ENCODE measurements around the gene LRRC71. TPM values are rescaled to one million over a fixed set of nuclear protein-coding genes. Genes with fewer than 3 reads are reported as not detected.

The LRRC71 gene
- total and polyA plus RNA-seq, 2 of the 13 experiments (the other 11 are each of a cell fraction or from before 2014, with no cell fraction given) = not detected

DNA sequence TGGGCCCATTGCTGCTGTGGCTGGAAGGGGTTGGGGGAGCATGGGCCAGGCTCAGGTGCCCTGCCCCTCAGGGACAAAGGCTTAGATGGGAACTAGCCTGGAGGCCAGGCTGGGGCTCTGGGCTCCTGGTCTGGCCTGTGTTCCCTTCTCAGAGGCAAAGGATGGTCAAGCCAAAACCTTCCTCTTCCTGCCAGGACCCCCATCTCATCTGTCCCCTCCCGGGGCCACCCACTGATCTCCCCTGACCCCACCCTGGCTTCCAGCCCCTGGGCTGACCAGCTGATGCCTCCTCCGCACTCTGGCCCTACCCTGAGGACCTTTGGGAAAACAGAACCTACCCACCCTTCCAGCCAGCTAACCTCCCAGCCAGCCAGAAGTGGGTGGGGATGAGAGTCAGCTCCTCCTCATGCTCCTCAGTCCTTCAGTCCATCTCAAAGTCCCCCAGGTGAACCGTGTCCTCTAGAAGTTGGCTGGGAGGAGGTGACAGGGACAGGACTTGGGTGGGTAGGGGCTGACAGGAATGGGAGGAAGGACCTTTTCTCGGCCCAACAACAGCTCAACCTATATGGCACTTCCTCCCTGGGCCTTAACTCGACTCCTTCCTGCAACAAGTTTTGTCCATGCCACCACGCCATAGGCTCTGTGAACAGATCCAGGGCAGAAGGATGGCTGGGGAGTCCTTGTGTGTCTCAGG lies 19.4 kb upstream of the LRRC71 start:
- H3K79me2 ChIP-seq (ENCODE audit: insufficient read depth, low read length) = no peaks in the 10 kb centered on the region
- no peak overlapping the region for H3K9ac ChIP-seq (ENCODE audit: insufficient read depth, low read depth, low read length)
- CTCF ChIA-PET (ENCODE audit: low intra/inter-chr PET ratio, low total read pairs) = interaction anchor here (1.0 kb wide), 1 partner anchor 9 kb away, joined by 3 read pairs; no protein-coding TSS in a partner anchor
- in situ Hi-C loops (cut with HindIII; ENCODE audit: extremely low pct_ligation_motif_present, low pct_unique_long_range_greater_than_20kb) (no loop called here), intact Hi-C loops (cut with micrococcal nuclease; ENCODE audit: unreplicated experiment) (no loop called here)
- no peak overlapping the region for H3K4me2 ChIP-seq (ENCODE audit: low read depth, low read length)
- FAIRE-seq (no peak), DNase-seq (ENCODE audit: low spot score) (no peak), ATAC-seq (no peak)
- peaks cover 7 to 88% of the 10 kb centered on the region in 2 experiments for H3K27me3 ChIP-seq (ENCODE audit: control insufficient read depth in 1 of 2, insufficient read depth in 2 of 2, low read length in 2 of 2)
- H3K36me3 ChIP-seq (replicated peaks in 1 of 2; ENCODE audit: control insufficient read depth in 1 of 2, insufficient read depth in 2 of 2, low read length in 2 of 2) = no peaks in the 10 kb centered on the region
- no peak overlapping the region for H3K27ac ChIP-seq (ENCODE audit: extremely low read length, insufficient read depth, low read length)
- H3K9me3 ChIP-seq (ENCODE audit: low read length) = no peaks in the 10 kb centered on the region
- POLR2A ChIA-PET = no interaction called here
- no peaks in the 10 kb centered on the region for H4K20me1 ChIP-seq (ENCODE audit: insufficient read depth, low read length)
- no peak overlapping the region for H3K4me3 ChIP-seq (replicated peaks in 1 of 3; ENCODE audit: insufficient read depth in 1 of 3, low read depth in 2 of 3, low read length in 3 of 3)
- TF ChIP-seq HNF1A (IDR thresholded peaks at IDR 0.05; ENCODE audit: low read depth) (no peak), HNF1A (CRISPR knock-in tag; IDR thresholded peaks at IDR 0.05; ENCODE audit: borderline replicate concordance) (no peak), ZNF367 (CRISPR knock-in tag; IDR thresholded peaks at IDR 0.05; ENCODE audit: borderline replicate concordance) (no peak), FOXK1 (CRISPR knock-in tag; IDR thresholded peaks at IDR 0.05; ENCODE audit: borderline replicate concordance, low read depth) (no peak), KDM3A (CRISPR knock-in tag; IDR thresholded peaks at IDR 0.05; ENCODE audit: low read depth) (no peak), ZNF878 (CRISPR knock-in tag; IDR thresholded peaks at IDR 0.05) (no peak), TBX3 (IDR thresholded peaks at IDR 0.05; ENCODE audit: borderline replicate concordance) (no peak), ZFP36L1 (CRISPR knock-in tag; IDR thresholded peaks at IDR 0.05) (no peak), ZNF777 (CRISPR knock-in tag; IDR thresholded peaks at IDR 0.05) (no peak)
- TF ChIP-seq, protein P1, sequence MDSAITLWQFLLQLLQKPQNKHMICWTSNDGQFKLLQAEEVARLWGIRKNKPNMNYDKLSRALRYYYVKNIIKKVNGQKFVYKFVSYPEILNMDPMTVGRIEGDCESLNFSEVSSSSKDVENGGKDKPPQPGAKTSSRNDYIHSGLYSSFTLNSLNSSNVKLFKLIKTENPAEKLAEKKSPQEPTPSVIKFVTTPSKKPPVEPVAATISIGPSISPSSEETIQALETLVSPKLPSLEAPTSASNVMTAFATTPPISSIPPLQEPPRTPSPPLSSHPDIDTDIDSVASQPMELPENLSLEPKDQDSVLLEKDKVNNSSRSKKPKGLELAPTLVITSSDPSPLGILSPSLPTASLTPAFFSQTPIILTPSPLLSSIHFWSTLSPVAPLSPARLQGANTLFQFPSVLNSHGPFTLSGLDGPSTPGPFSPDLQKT (CRISPR knock-in tag; IDR thresholded peaks at IDR 0.05; ENCODE audit: borderline replicate concordance) = no peak
- TF ChIP-seq, protein P2, sequence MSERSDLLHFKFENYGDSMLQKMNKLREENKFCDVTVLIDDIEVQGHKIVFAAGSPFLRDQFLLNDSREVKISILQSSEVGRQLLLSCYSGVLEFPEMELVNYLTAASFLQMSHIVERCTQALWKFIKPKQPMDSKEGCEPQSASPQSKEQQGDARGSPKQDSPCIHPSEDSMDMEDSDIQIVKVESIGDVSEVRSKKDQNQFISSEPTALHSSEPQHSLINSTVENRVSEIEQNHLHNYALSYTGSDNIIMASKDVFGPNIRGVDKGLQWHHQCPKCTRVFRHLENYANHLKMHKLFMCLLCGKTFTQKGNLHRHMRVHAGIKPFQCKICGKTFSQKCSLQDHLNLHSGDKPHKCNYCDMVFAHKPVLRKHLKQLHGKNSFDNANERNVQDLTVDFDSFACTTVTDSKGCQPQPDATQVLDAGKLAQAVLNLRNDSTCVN (CRISPR knock-in tag; IDR thresholded peaks at IDR 0.05; ENCODE audit: borderline replicate concordance) = no peak
- H3K4me1 ChIP-seq (ENCODE audit: insufficient read depth, low read length) = peaks cover 28% of the 10 kb centered on the region
- no TSS peak for BruUV-seq (replicated peaks)
- WGBS (ENCODE audit: low lambda C conversion rate) = 17% methylated on average over 3 of the region's 6 CpGs
- H2AFZ ChIP-seq (ENCODE audit: low read length) = no peak overlapping the region

Measured in HepG2 (cell line).